RWPE2 (cell line): ENCODE data around the gene ZNF75A.

Source experiments
- ATAC-seq: fragments of 200-7000 bp; cut with Tn5 transposase; 3 replicates; pipeline ENCODE4 v1.9.1; 2021; ENCODE audit warnings: low read depth
- DNase-seq: peaks from one replicate; pipeline ENCODE4 v3.0.0-alpha.2; 2020; ENCODE audit warnings: low spot score
- H3K27ac ChIP-seq: fragments of 450-650 bp; 2 replicates; pipeline ENCODE4 v1.5.1; 2017; ENCODE audit warnings: mild to moderate bottlenecking; ENCODE audit not compliant: poor library complexity, severe bottlenecking
- H3K27me3 ChIP-seq: fragments of 250-450 bp; sonication (Bioruptor Pico); 2 replicates; pipeline ENCODE4 v1.5.1; 2021; ENCODE audit warnings: mild to moderate bottlenecking, moderate library complexity; ENCODE audit not compliant: insufficient read depth, poor library complexity, severe bottlenecking
- H3K36me3 ChIP-seq: fragments of 250-450 bp; sonication (Bioruptor Pico); 2 replicates; pipeline ENCODE4 v1.5.1; 2020; ENCODE audit warnings: low read depth, mild to moderate bottlenecking, moderate library complexity
- H3K4me1 ChIP-seq: fragments of 250-450 bp; sonication (Bioruptor Pico); 2 replicates; pipeline ENCODE4 v1.5.1; 2021; ENCODE audit warnings: mild to moderate bottlenecking, moderate library complexity; ENCODE audit not compliant: insufficient read depth, poor library complexity, severe bottlenecking
- H3K4me3 ChIP-seq: fragments of 250-450 bp; sonication (Bioruptor Pico); 2 replicates; pipeline ENCODE4 v1.5.1; 2021; ENCODE audit warnings: mild to moderate bottlenecking, moderate library complexity; ENCODE audit not compliant: severe bottlenecking
- H3K9me3 ChIP-seq: fragments of 250-450 bp; sonication (Bioruptor Pico); 2 replicates; pipeline ENCODE4 v1.5.1; 2021; ENCODE audit warnings: mild to moderate bottlenecking, moderate library complexity; ENCODE audit not compliant: severe bottlenecking
- CTCF ChIP-seq: fragments of 450-650 bp; IDR thresholded peaks from one replicate; pipeline ENCODE4 v1.5.1; 2017; ENCODE audit warnings: mild to moderate bottlenecking, moderate library complexity; ENCODE audit not compliant: poor library complexity, severe bottlenecking

ZNF75A gene

GRCh38 chr16:3311496-3311895, 6.2 kb downstream of the ZNF75A start:
- H3K4me1 ChIP-seq = no peaks in the 10 kb centered on the region
- no peak for DNase-seq
- H3K27me3 ChIP-seq = no peaks in the 10 kb centered on the region
- peaks cover 54% of the 10 kb centered on the region for H3K36me3 ChIP-seq
- no peak for TF ChIP-seq CTCF
- no peak for ATAC-seq
- no peak overlapping the region for H3K4me3 ChIP-seq
- H3K27ac ChIP-seq = no peak overlapping the region
- peaks cover 30% of the 10 kb centered on the region for H3K9me3 ChIP-seq

- H3K27me3 ChIP-seq = no peaks in the 10 kb centered on the region
- no peaks in the 10 kb centered on the region for H3K4me1 ChIP-seq
- no peak for TF ChIP-seq CTCF
- H3K9me3 ChIP-seq = peaks cover 47% of the 10 kb centered on the region
- DNase-seq (no peak), ATAC-seq (no peak)
- no peak overlapping the region for H3K27ac ChIP-seq
- H3K36me3 ChIP-seq = peaks cover 47% of the 10 kb centered on the region
- no peak overlapping the region for H3K4me3 ChIP-seq
These were observed 12.2 kb downstream of the ZNF75A start for GRCh38 chr16:3317315-3317999.

GRCh38 chr16:3321816-3322215, 16.5 kb downstream of the ZNF75A start:
- peaks cover 20% of the 10 kb centered on the region for H3K36me3 ChIP-seq
- no peak overlapping the region for H3K27ac ChIP-seq
- no peak for TF ChIP-seq CTCF
- H3K27me3 ChIP-seq = no peaks in the 10 kb centered on the region
- no peak for ATAC-seq
- peaks cover 41% of the 10 kb centered on the region for H3K9me3 ChIP-seq
- no peaks in the 10 kb centered on the region for H3K4me1 ChIP-seq
- H3K4me3 ChIP-seq = no peak overlapping the region
- no peak for DNase-seq

- Histone ChIP-seq H3K4me1 (no peaks in the 10 kb centered on the region), H3K9me3 (peaks cover 3% of the 10 kb centered on the region), H3K27me3 (no peaks in the 10 kb centered on the region), H3K36me3 (no peaks in the 10 kb centered on the region), H3K4me3 (no peak overlapping the region), H3K27ac (no peak overlapping the region)
- DNase-seq = no peak
- no peak for TF ChIP-seq CTCF
- no peak for ATAC-seq
These were observed 22.2 kb downstream of the ZNF75A start for GRCh38 chr16:3327514-3327913.

GRCh38 chr16:3328104-3328503, 22.8 kb downstream of the ZNF75A start:
- Histone ChIP-seq H3K4me1 (no peaks in the 10 kb centered on the region), H3K27me3 (no peaks in the 10 kb centered on the region), H3K9me3 (peaks cover 3% of the 10 kb centered on the region), H3K36me3 (no peaks in the 10 kb centered on the region), H3K4me3 (no peak overlapping the region), H3K27ac (no peak overlapping the region)
- DNase-seq (no peak), ATAC-seq (no peak)
- no peak for TF ChIP-seq CTCF
